Neural progenitor cell (in vitro differentiated cells): ENCODE data around the gene ZNF324B. TPM values are rescaled to one million over a fixed set of nuclear protein-coding genes. Genes with fewer than 3 reads are reported as not detected.
A peak's percentile ranks its signal among the peaks of the same experiment; 100 is the strongest.
"Not testable (repeated sequence)": the region's sequence is repeated elsewhere in the genome, so short reads cannot be mapped to it uniquely, and the experiment has no call there.

Experiments used
- DNase-seq: peaks from one replicate; pipeline ENCODE4 v3.0.0-alpha.2; 2016; ENCODE audit warnings: low spot score
- H2AFZ ChIP-seq: fragments of 200-600 bp; sonication (generic); replicated peaks from 2 replicates; pipeline ENCODE4 v1.6.1; 2016; ENCODE audit warnings: antibody characterized with exemption
- H3F3A ChIP-seq: fragments of 200-600 bp; sonication (generic); 2 replicates; pipeline ENCODE4 v1.6.1; 2016; ENCODE audit warnings: antibody characterized with exemption, low read depth
- H3K27ac ChIP-seq: fragments of 200-600 bp; sonication (generic); 2 replicates; pipeline ENCODE4 v1.5.1; 2016; ENCODE audit warnings: mild to moderate bottlenecking
- H3K27me3 ChIP-seq: fragments of 200-600 bp; sonication (generic); 2 replicates; pipeline ENCODE4 v1.6.1; 2016; ENCODE audit warnings: mild to moderate bottlenecking, moderate library complexity
- H3K36me3 ChIP-seq: fragments of 200-600 bp; sonication (generic); 2 replicates; pipeline ENCODE4 v1.5.1; 2016
- H3K4me1 ChIP-seq: fragments of 200-600 bp; sonication (generic); 2 replicates; pipeline ENCODE4 v1.6.1; 2016; ENCODE audit warnings: mixed run types
- H3K4me2 ChIP-seq: fragments of 200-600 bp; sonication (generic); 2 replicates; pipeline ENCODE4 v1.6.1; 2016
- H3K4me3 ChIP-seq: fragments of 200-600 bp; sonication (generic); 2 replicates; pipeline ENCODE4 v1.5.1; 2016
- H3K79me2 ChIP-seq: fragments of 200-600 bp; sonication (generic); 2 replicates; pipeline ENCODE4 v1.6.1; 2016; ENCODE audit warnings: low read depth
- H3K9ac ChIP-seq: fragments of 200-600 bp; sonication (generic); 2 replicates; pipeline ENCODE4 v1.6.1; 2016
- H3K9me3 ChIP-seq: fragments of 200-600 bp; sonication (generic); 2 replicates; pipeline ENCODE4 v1.5.1; 2016; ENCODE audit warnings: low read depth
- H4K20me1 ChIP-seq: fragments of 200-600 bp; sonication (generic); 2 replicates; pipeline ENCODE4 v1.6.1; 2016; ENCODE audit warnings: low read depth
- H3K27ac Mint-ChIP-seq: 3 replicates; pipeline ENCODE4 v1.8.0; 2021; ENCODE audit warnings: mixed read lengths
- H3K27me3 Mint-ChIP-seq: 2 replicates; pipeline ENCODE4 v1.8.0; 2022; ENCODE audit warnings: low read depth, mild to moderate bottlenecking, inconsistent platforms, moderate library complexity, mixed read lengths; ENCODE audit not compliant: insufficient read depth
- H3K36me3 Mint-ChIP-seq: 3 replicates; pipeline ENCODE4 v1.8.0; 2021; ENCODE audit warnings: mixed read lengths
- H3K4me1 Mint-ChIP-seq: 3 replicates; pipeline ENCODE4 v1.8.0; 2021; ENCODE audit warnings: mixed read lengths
- H3K4me3 Mint-ChIP-seq: 3 replicates; pipeline ENCODE4 v1.8.0; 2021; ENCODE audit warnings: mild to moderate bottlenecking, moderate library complexity, mixed read lengths
- H3K9me3 Mint-ChIP-seq: 3 replicates; pipeline ENCODE4 v1.8.0; 2020; ENCODE audit warnings: mixed read lengths
- CTCF ChIP-seq: fragments of 200-600 bp; sonication (generic); IDR thresholded peaks from 2 replicates; pipeline ENCODE4 v1.5.1; 2017; ENCODE audit warnings: antibody characterized with exemption, mild to moderate bottlenecking
- EZH2 ChIP-seq: fragments of 200-600 bp; sonication (generic); IDR thresholded peaks from 2 replicates; pipeline ENCODE4 v1.6.1; 2017; ENCODE audit warnings: antibody characterized with exemption, mild to moderate bottlenecking, moderate library complexity
- EZH2phosphoT487 ChIP-seq: fragments of 200-600 bp; sonication (generic); IDR thresholded peaks from 2 replicates; pipeline ENCODE4 v1.6.1; 2017; ENCODE audit warnings: antibody characterized with exemption
- total RNA-seq: library from RNA; depleted of rRNA; stranded (reverse); fragments of >200 nt; gene quantifications from 2 replicates; pipeline ENCODE4 v1.2.3, GENCODE V29; 2015; ENCODE audit warnings: low replicate concordance

The ZNF324B gene
- total RNA-seq, 1 donor from 2014 or later, result 3.2 TPM

GRCh38 chr19:58483776-58484175 lies 32.4 kb downstream of the ZNF324B start:
- no peaks in the 10 kb centered on the region for H3K27me3 ChIP-seq
- no peak overlapping the region for H3K4me3 ChIP-seq
- no peaks in the 10 kb centered on the region for H3F3A ChIP-seq
- Mint-ChIP-seq H3K4me1 (no peaks in the 10 kb centered on the region), H3K27me3 (peaks cover 2% of the 10 kb centered on the region), H3K9me3 (no peaks in the 10 kb centered on the region), H3K27ac (no peak overlapping the region), H3K36me3 (peaks cover 8% of the 10 kb centered on the region), H3K4me3 (no peak overlapping the region)
- H3K79me2 ChIP-seq, result no peaks in the 10 kb centered on the region
- no peak overlapping the region for H3K4me2 ChIP-seq
- no peak overlapping the region for H3K9ac ChIP-seq
- H3K9me3 ChIP-seq, result no peaks in the 10 kb centered on the region
- H2AFZ ChIP-seq, result no peak overlapping the region
- no peak for TF ChIP-seq EZH2phosphoT487
- no peak for TF ChIP-seq CTCF
- no peak for TF ChIP-seq EZH2
- no peak for DNase-seq
- H3K4me1 ChIP-seq, result no peaks in the 10 kb centered on the region
- no peaks in the 10 kb centered on the region for H3K36me3 ChIP-seq
- H4K20me1 ChIP-seq, result no peaks in the 10 kb centered on the region
- H3K27ac ChIP-seq, result no peak overlapping the region

GRCh38 chr19:58484349-58484748 lies 32.9 kb downstream of the ZNF324B start:
- H3K4me3 Mint-ChIP-seq, H3K27me3 ChIP-seq, H3K27me3 Mint-ChIP-seq, H3K79me2 ChIP-seq, H3K9me3 ChIP-seq, H3K27ac ChIP-seq, H3K4me1 ChIP-seq, H3F3A ChIP-seq, H3K4me2 ChIP-seq, H3K9ac ChIP-seq, H2AFZ ChIP-seq, H3K9me3 Mint-ChIP-seq, H3K36me3 Mint-ChIP-seq, H4K20me1 ChIP-seq, H3K4me1 Mint-ChIP-seq, H3K36me3 ChIP-seq, H3K4me3 ChIP-seq, H3K27ac Mint-ChIP-seq, DNase-seq: not testable (repeated sequence)
- TF ChIP-seq CTCF, result peak; percentile 6

- Mint-ChIP-seq H3K4me3 (no peak overlapping the region), H3K27ac (no peak overlapping the region), H3K36me3 (no peaks in the 10 kb centered on the region), H3K4me1 (no peaks in the 10 kb centered on the region), H3K27me3 (no peaks in the 10 kb centered on the region), H3K9me3 (no peaks in the 10 kb centered on the region)
- Histone ChIP-seq H3K4me1 (no peaks in the 10 kb centered on the region), H3K27ac (no peak overlapping the region), H3K4me2 (no peak overlapping the region), H3K27me3 (no peaks in the 10 kb centered on the region), H3K9ac (no peak overlapping the region), H3K79me2 (no peaks in the 10 kb centered on the region), H2AFZ (no peak overlapping the region), H4K20me1 (no peaks in the 10 kb centered on the region), H3K36me3 (no peaks in the 10 kb centered on the region), H3K4me3 (no peak overlapping the region), H3K9me3 (no peaks in the 10 kb centered on the region), H3F3A (no peaks in the 10 kb centered on the region)
- no peak for DNase-seq
- TF ChIP-seq CTCF (no peak), EZH2phosphoT487 (no peak), EZH2 (no peak)
Measured at GRCh38 chr19:58491393-58491792, 40.0 kb downstream of the ZNF324B start.

GRCh38 chr19:58492265-58492664 lies 40.8 kb downstream of the ZNF324B start:
- Histone ChIP-seq H3K27ac (no peak overlapping the region), H3K9me3 (no peaks in the 10 kb centered on the region), H4K20me1 (no peaks in the 10 kb centered on the region), H3K79me2 (no peaks in the 10 kb centered on the region), H3K9ac (no peak overlapping the region), H2AFZ (no peak overlapping the region), H3K36me3 (no peaks in the 10 kb centered on the region), H3K27me3 (no peaks in the 10 kb centered on the region), H3F3A (no peaks in the 10 kb centered on the region), H3K4me1 (no peaks in the 10 kb centered on the region), H3K4me3 (no peak overlapping the region), H3K4me2 (no peak overlapping the region)
- Mint-ChIP-seq H3K9me3 (no peaks in the 10 kb centered on the region), H3K4me1 (no peaks in the 10 kb centered on the region), H3K27me3 (no peaks in the 10 kb centered on the region), H3K27ac (no peak overlapping the region), H3K36me3 (no peaks in the 10 kb centered on the region), H3K4me3 (no peak overlapping the region)
- no peak for DNase-seq
- TF ChIP-seq CTCF (no peak), EZH2phosphoT487 (no peak), EZH2 (no peak)
